ENCODE results near the gene CFAP74. TPM values are rescaled to one million over a fixed set of nuclear protein-coding genes. Genes with fewer than 3 reads are reported as not detected.

CFAP74 gene
- total RNA-seq, 2 experiments from 2014 or later = not detected

GRCh38 chr1:1922956-1923833 is 80.4 kb downstream of the CFAP74 start:
- CTCF ChIA-PET = no interaction called here

GRCh38 chr1:1922702-1922955 is 81.0 kb downstream of the CFAP74 start:
- ChIA-PET CTCF (no interaction called here), POLR2A (no interaction called here)

More at GRCh38 chr1:1922956-1923833, 80.4 kb downstream of the CFAP74 start:
- POLR2A ChIA-PET = no interaction called here

- ChIA-PET POLR2A (no interaction called here), CTCF (no interaction called here)
These were observed 81.5 kb downstream of the CFAP74 start for GRCh38 chr1:1921901-1922701.

- ChIA-PET CTCF (interaction anchor here (0.6 to 1.1 kb wide), 2 partner anchors 123 to 334 kb away, joined by 3 to 5 read pairs; no protein-coding TSS in a partner anchor), POLR2A (no interaction called here)
These were observed 82.1 kb downstream of the CFAP74 start for GRCh38 chr1:1921459-1921862.

GRCh38 chr1:1920608-1921458 is 82.8 kb downstream of the CFAP74 start:
- CTCF ChIA-PET = interaction anchor here (0.6 to 1.1 kb wide), 2 partner anchors 124 to 333 kb away, joined by 3 to 5 read pairs; no protein-coding TSS in a partner anchor

GRCh38 chr1:1920057-1920607 is 83.5 kb downstream of the CFAP74 start:
- POLR2A ChIA-PET = interaction anchor here (0.6 to 1.0 kb wide), 2 partner anchors 11 to 290 kb away, joined by 3 read pairs; no protein-coding TSS in a partner anchor
- CTCF ChIA-PET = interaction anchor here (1.1 kb wide), 1 partner anchor 124 kb away, joined by 5 read pairs; no protein-coding TSS in a partner anchor

More at GRCh38 chr1:1920608-1921458, 82.8 kb downstream of the CFAP74 start:
- POLR2A ChIA-PET = no interaction called here

GRCh38 chr1:1919304-1920056 is 84.1 kb downstream of the CFAP74 start:
- POLR2A ChIA-PET = interaction anchor here (0.6 to 1.0 kb wide), 2 partner anchors 10 to 289 kb away, joined by 3 read pairs; no protein-coding TSS in a partner anchor
- CTCF ChIA-PET = no interaction called here

- POLR2A ChIA-PET = interaction anchor here (1.0 kb wide), 1 partner anchor 9 kb away, joined by 3 read pairs; no protein-coding TSS in a partner anchor
These were observed 84.7 kb downstream of the CFAP74 start, which contains the start of gene TMEM52 for GRCh38 chr1:1918901-1919303. TMEM52 (minus strand) TSS chr1:1919279; CDS start chr1:1919265, 14 bp downstream.

GRCh38 chr1:1917995-1918900 is 85.3 kb downstream of the CFAP74 start:
- CTCF ChIA-PET = interaction anchor here (0.6 to 0.8 kb wide), 2 partner anchors 9 kb away, joined by 3 to 5 read pairs; no protein-coding TSS in a partner anchor
- POLR2A ChIA-PET = interaction anchor here (0.5 kb wide), 1 partner anchor 9 kb away, joined by 3 read pairs; no protein-coding TSS in a partner anchor

More at GRCh38 chr1:1918901-1919303, 84.7 kb downstream of the CFAP74 start, which contains the start of gene TMEM52:
- CTCF ChIA-PET = interaction anchor here (0.6 kb wide), 1 partner anchor 10 kb away, joined by 3 read pairs; no protein-coding TSS in a partner anchor

- POLR2A ChIA-PET = no interaction called here
- CTCF ChIA-PET = interaction anchor here (0.8 kb wide), 1 partner anchor 8 kb away, joined by 5 read pairs; no protein-coding TSS in a partner anchor
These were observed 86.1 kb downstream of the CFAP74 start for GRCh38 chr1:1917304-1917976.

- CTCF ChIA-PET = no interaction called here
- POLR2A ChIA-PET = no interaction called here
These were observed 86.7 kb downstream of the CFAP74 start for GRCh38 chr1:1916851-1917251.

- CTCF ChIA-PET = interaction anchor here (1.7 kb wide), 1 partner anchor 11 kb away, joined by 5 read pairs; no protein-coding TSS in a partner anchor
- POLR2A ChIA-PET = interaction anchor here (0.7 kb wide), 1 partner anchor 70 kb away, joined by 4 read pairs; no protein-coding TSS in a partner anchor
These were observed 87.4 kb downstream of the CFAP74 start for GRCh38 chr1:1915911-1916840.

GRCh38 chr1:1914971-1915692 is 88.5 kb downstream of the CFAP74 start, which contains the start of gene CALML6:
CALML6 (plus strand) TSS chr1:1915260; CDS start chr1:1915281, 21 bp downstream.
- POLR2A ChIA-PET = no interaction called here
- CTCF ChIA-PET = interaction anchor here (1.7 kb wide), 1 partner anchor 10 kb away, joined by 5 read pairs; no protein-coding TSS in a partner anchor

Measured in activated CD8-positive, alpha-beta memory T cell treated with anti-CD3 and anti-CD28 coated beads for 36 hours (primary cell).